Ishikawa (cell line): ENCODE data around the gene ADAMTS13.
A peak's percentile ranks its signal among the peaks of the same experiment; 100 is the strongest.

Experiments used
- CEBPB ChIP-seq: IDR thresholded peaks from 2 replicates; pipeline ENCODE4 v1.6.1; 2012
- CREB1 ChIP-seq: IDR thresholded peaks from 2 replicates; pipeline ENCODE4 v1.6.1; 2012; ENCODE audit warnings: low read depth
- EGR1 ChIP-seq: IDR thresholded peaks from 2 replicates; pipeline ENCODE4 v1.6.1; 2012
- EP300 ChIP-seq: IDR thresholded peaks from 2 replicates; pipeline ENCODE4 v1.6.1; 2012; ENCODE audit warnings: borderline replicate concordance
- FOXM1 ChIP-seq: IDR thresholded peaks from 2 replicates; pipeline ENCODE4 v1.6.1; 2012; ENCODE audit warnings: low read depth, borderline replicate concordance
- NFIC ChIP-seq: IDR thresholded peaks from 2 replicates; pipeline ENCODE4 v1.6.1; 2012
- RAD21 ChIP-seq: IDR thresholded peaks from 2 replicates; pipeline ENCODE4 v1.6.1; 2012; ENCODE audit warnings: low read depth
- TAF1 ChIP-seq: IDR thresholded peaks from 2 replicates; pipeline ENCODE4 v1.6.1; 2012; ENCODE audit warnings: low read depth, mild to moderate bottlenecking
- TCF12 ChIP-seq: IDR thresholded peaks from 2 replicates; pipeline ENCODE4 v1.6.1; 2012; ENCODE audit warnings: low read depth
- TEAD4 ChIP-seq: IDR thresholded peaks from 2 replicates; pipeline ENCODE4 v1.6.1; 2012
- YY1 ChIP-seq: IDR thresholded peaks from 2 replicates; pipeline ENCODE4 v1.6.1; 2012; ENCODE audit warnings: low read depth
- ZBTB7A ChIP-seq: IDR thresholded peaks from 2 replicates; pipeline ENCODE4 v1.6.1; 2012; ENCODE audit warnings: low read depth
- TF ChIP-seq, protein P1 (sequence below): IDR thresholded peaks from 2 replicates; pipeline ENCODE4 v1.6.1; 2012; ENCODE audit warnings: low read depth, mild to moderate bottlenecking
- TF ChIP-seq, protein P2 (sequence below): IDR thresholded peaks from 2 replicates; pipeline ENCODE4 v1.6.1; 2012
- TF ChIP-seq, protein P3 (sequence below): IDR thresholded peaks from 2 replicates; pipeline ENCODE4 v1.6.1; 2012

The ADAMTS13 gene

DNA sequence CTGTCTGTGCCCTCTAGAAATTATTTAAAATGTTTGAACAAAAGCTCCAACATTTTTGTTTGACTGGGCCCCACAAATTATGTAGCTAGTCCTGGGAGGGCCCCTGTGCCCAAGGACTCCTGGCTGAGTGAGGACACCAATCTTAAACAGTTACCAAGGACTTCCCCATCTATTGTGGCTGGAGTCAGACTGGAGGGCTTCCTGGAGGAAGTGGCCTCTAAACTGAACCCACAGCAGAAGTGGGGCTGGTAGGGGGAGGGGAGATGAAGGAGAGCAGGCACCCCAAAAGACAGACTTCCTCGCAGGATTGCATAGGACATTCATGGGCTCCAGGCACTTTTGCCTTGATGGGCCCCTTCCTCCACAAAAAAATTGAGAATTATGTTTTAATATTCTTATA lies 8.1 kb downstream of the ADAMTS13 start:
- TF ChIP-seq, protein P1, sequence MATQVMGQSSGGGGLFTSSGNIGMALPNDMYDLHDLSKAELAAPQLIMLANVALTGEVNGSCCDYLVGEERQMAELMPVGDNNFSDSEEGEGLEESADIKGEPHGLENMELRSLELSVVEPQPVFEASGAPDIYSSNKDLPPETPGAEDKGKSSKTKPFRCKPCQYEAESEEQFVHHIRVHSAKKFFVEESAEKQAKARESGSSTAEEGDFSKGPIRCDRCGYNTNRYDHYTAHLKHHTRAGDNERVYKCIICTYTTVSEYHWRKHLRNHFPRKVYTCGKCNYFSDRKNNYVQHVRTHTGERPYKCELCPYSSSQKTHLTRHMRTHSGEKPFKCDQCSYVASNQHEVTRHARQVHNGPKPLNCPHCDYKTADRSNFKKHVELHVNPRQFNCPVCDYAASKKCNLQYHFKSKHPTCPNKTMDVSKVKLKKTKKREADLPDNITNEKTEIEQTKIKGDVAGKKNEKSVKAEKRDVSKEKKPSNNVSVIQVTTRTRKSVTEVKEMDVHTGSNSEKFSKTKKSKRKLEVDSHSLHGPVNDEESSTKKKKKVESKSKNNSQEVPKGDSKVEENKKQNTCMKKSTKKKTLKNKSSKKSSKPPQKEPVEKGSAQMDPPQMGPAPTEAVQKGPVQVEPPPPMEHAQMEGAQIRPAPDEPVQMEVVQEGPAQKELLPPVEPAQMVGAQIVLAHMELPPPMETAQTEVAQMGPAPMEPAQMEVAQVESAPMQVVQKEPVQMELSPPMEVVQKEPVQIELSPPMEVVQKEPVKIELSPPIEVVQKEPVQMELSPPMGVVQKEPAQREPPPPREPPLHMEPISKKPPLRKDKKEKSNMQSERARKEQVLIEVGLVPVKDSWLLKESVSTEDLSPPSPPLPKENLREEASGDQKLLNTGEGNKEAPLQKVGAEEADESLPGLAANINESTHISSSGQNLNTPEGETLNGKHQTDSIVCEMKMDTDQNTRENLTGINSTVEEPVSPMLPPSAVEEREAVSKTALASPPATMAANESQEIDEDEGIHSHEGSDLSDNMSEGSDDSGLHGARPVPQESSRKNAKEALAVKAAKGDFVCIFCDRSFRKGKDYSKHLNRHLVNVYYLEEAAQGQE = no peak
- no peak for TF ChIP-seq NFIC
- TF ChIP-seq EGR1 = no peak
- no peak for TF ChIP-seq TAF1
- no peak for TF ChIP-seq TCF12
- no peak for TF ChIP-seq TEAD4
- TF ChIP-seq CREB1 = no peak
- no peak for TF ChIP-seq CEBPB
- TF ChIP-seq, protein P2, sequence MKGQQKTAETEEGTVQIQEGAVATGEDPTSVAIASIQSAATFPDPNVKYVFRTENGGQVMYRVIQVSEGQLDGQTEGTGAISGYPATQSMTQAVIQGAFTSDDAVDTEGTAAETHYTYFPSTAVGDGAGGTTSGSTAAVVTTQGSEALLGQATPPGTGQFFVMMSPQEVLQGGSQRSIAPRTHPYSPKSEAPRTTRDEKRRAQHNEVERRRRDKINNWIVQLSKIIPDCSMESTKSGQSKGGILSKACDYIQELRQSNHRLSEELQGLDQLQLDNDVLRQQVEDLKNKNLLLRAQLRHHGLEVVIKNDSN = no peak
- TF ChIP-seq RAD21 = no peak
- no peak for TF ChIP-seq YY1
- no peak for TF ChIP-seq EP300
- TF ChIP-seq, protein P3, sequence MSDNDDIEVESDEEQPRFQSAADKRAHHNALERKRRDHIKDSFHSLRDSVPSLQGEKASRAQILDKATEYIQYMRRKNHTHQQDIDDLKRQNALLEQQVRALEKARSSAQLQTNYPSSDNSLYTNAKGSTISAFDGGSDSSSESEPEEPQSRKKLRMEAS = no peak
- TF ChIP-seq ZBTB7A = no peak
- TF ChIP-seq FOXM1 = no peak

DNA sequence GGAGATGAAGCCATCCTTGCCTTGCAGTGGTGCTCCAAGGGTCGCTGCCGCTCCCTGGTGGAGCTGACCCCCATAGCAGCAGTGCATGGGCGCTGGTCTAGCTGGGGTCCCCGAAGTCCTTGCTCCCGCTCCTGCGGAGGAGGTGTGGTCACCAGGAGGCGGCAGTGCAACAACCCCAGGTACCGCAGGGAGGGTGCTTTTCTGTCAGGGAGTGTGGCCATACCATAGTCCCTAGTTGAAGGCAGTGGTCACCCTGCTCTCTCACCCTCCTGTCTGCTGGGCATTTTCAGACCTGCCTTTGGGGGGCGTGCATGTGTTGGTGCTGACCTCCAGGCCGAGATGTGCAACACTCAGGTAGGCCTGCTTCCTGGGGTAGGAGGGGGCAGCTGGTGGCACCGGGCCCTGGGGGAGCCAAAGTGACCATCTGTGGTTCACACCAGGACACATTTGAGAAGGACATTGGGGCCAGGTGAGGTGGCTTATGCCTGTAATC lies 11.2 kb downstream of the ADAMTS13 start:
- TF ChIP-seq YY1 = no peak
- TF ChIP-seq FOXM1 = no peak
- no peak for TF ChIP-seq TEAD4
- peak; percentile 17; the same call in 1 of the 2 replicates for TF ChIP-seq RAD21
- TF ChIP-seq ZBTB7A = no peak
- no peak for TF ChIP-seq EGR1
- TF ChIP-seq, protein P1 = no peak

DNA sequence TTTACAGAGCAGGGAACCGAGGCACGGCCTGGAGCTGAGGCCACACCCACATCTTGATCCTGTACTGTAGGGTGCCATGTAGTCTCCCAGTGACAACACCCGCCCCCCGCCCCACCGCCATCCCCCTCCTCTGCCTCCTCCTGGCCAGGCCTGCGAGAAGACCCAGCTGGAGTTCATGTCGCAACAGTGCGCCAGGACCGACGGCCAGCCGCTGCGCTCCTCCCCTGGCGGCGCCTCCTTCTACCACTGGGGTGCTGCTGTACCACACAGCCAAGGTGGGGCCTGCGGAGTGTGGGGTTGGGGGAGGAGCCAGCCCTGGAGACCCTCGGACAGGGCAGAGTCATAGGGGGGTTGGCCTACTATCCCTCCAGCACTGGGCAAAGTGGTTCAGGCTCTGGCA lies 14.5 kb downstream of the ADAMTS13 start:
- no peak for TF ChIP-seq EP300
- no peak for TF ChIP-seq TAF1
- no peak for TF ChIP-seq YY1
- TF ChIP-seq, protein P3 = no peak
- no peak for TF ChIP-seq RAD21
- TF ChIP-seq NFIC = no peak
- no peak for TF ChIP-seq EGR1
- TF ChIP-seq, protein P2 = no peak
- TF ChIP-seq FOXM1 = no peak
- TF ChIP-seq TCF12 = no peak
- TF ChIP-seq, protein P1 = no peak
- no peak for TF ChIP-seq CEBPB
- no peak for TF ChIP-seq CREB1
- TF ChIP-seq ZBTB7A = no peak
- no peak for TF ChIP-seq TEAD4

DNA sequence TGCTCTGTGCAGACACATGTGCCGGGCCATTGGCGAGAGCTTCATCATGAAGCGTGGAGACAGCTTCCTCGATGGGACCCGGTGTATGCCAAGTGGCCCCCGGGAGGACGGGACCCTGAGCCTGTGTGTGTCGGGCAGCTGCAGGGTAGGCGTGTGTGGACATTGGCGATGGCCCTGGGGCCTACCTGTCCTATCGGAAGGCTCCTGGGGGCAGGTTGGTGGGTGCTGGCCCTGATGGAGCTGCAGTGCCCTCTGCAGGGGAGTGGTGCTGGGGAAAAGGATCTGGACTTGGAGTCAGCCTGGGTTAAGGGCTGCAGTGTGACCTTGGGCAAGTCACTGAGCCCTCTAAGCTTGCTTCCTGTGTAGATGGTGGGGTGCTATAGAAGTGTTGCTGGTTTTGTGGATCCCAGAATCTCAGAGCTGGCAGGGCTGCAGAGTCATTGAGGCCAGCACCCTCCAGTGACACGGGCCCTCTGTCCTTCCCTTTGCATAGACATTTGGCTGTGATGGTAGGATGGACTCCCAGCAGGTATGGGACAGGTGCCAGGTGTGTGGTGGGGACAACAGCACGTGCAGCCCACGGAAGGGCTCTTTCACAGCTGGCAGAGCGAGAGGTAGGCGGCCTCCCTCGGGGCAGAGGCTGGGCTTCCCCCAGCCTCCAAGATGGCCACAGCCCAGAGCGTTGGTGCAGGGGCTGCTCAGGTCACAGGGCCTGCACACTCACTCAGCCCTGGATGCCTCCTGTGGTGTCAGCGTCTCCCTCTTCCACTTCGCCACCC lies 15.8 kb downstream of the ADAMTS13 start:
- TF ChIP-seq RAD21 = peak; percentile 63
- no peak for TF ChIP-seq NFIC
